ENCODE data around the gene NDUFA3.

Gene NDUFA3

GRCh38 chr19:54141356-54141755 is 38.7 kb downstream of the NDUFA3 start:
- no peak for DNase-seq

- DNase-seq = no peak
These were observed 39.6 kb downstream of the NDUFA3 start for GRCh38 chr19:54142166-54142780.

- no peak for DNase-seq
These were observed 43.0 kb downstream of the NDUFA3 start for GRCh38 chr19:54145541-54146158.

GRCh38 chr19:54147676-54148075 is 45.0 kb downstream of the NDUFA3 start:
- no peak for DNase-seq

GRCh38 chr19:54148158-54148557 is 45.5 kb downstream of the NDUFA3 start:
- DNase-seq = no peak

- DNase-seq = no peak
These were observed 46.6 kb downstream of the NDUFA3 start for GRCh38 chr19:54149021-54149812.

GRCh38 chr19:54151362-54152035 is 48.8 kb downstream of the NDUFA3 start:
- DNase-seq = no peak

- DNase-seq = no peak
These were observed 49.6 kb downstream of the NDUFA3 start for GRCh38 chr19:54152267-54152666.

GRCh38 chr19:54152878-54153524 is 50.3 kb downstream of the NDUFA3 start:
- DNase-seq = no peak

GRCh38 chr19:54153731-54154326 is 51.2 kb downstream of the NDUFA3 start:
- no peak for DNase-seq

GRCh38 chr19:54154603-54155345 is 52.1 kb downstream of the NDUFA3 start:
- no peak for DNase-seq

- no peak for DNase-seq
These were observed 53.0 kb downstream of the NDUFA3 start for GRCh38 chr19:54155694-54156093.

- DNase-seq = no peak
These were observed 53.8 kb downstream of the NDUFA3 start for GRCh38 chr19:54156490-54156889.

GRCh38 chr19:54156953-54157352 is 54.3 kb downstream of the NDUFA3 start:
- no peak for DNase-seq

Measured in OCI-M1 (cell line).